HG03354 (cell line): ENCODE measurements around the gene CORO7.

ENCODE experiments used
- ATAC-seq: cut with Tn5 transposase; IDR thresholded peaks from one replicate; pipeline ENCODE4 v1.9.1; 2021; ENCODE audit warnings: mild to moderate bottlenecking; ENCODE audit not compliant: unreplicated experiment, poor library complexity, severe bottlenecking

The CORO7 gene

DNA sequence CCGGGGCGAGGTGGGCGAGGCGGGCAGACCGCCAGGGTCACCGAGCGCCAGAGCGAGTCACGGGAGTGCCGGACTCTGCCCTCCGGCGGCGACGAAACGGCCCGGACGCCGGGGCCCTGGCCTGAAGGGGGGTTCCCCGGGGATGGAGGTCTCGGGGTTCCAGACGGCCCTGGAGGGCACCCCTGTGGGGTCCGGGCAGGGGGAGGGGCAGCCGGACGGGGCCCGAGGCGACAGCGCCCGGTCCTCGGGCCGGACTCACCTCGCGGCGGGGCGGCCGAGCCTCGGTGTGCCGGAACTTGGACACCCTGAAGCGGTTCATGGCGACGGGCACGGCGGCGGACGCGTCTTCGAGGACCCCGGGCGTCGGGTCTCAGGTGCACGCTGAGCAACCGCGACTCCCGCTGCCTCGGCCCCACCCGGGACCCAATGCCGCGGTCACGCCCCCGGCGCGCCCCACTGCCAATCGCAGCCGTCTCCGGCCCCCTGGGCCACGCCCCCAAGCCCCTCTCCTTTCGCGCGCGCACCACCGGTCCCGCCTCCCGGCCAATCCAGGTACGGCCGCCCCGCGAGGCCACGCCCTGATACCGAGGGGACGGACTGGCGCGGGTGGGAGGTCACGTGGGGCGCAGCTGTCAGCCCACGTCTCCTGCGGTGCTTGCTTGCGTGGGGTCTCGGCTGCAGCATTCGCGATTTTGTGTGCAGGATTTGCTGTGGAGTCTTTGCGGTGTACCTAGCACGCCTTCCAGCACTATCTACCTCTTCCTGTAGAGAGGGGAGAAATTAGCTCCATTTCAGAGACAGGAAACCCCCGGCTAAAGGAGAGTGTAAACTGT lies at the start of gene CORO7:
Gene CORO7 (minus strand): TSS at position 397 of the 833 bp plus-strand sequence. CDS start 78 bp downstream, at position 319.
- ATAC-seq, result peak; percentile 65

- ATAC-seq, result no peak
Observed at GRCh38 chr16:4463522-4464163, 47.2 kb upstream of the CORO7 start.

- ATAC-seq, result no peak
Observed at GRCh38 chr16:4461250-4462085, 45.1 kb upstream of the CORO7 start.

GRCh38 chr16:4460936-4461249 lies 44.5 kb upstream of the CORO7 start:
- ATAC-seq, result no peak

DNA sequence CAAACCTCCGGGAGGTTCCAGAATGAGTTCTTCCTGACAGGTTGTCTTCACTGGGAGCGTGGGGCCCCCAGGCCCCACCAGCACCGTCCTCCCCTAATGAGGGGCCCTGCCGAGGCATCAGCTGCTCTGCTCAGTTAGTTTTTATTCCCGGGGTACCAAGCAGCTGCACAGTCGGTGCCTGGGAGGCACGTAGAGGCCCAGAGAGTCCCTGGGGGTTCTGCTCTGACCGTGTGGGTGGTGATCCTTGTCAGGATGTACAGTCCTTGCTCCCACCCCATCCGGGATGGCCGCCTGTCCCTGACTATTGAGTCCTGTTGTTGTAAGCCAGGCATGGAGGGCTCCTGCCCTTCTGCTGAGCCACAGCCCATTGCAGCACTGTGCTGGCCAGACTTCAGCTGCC lies 39.6 kb upstream of the CORO7 start:
- ATAC-seq, result no peak

DNA sequence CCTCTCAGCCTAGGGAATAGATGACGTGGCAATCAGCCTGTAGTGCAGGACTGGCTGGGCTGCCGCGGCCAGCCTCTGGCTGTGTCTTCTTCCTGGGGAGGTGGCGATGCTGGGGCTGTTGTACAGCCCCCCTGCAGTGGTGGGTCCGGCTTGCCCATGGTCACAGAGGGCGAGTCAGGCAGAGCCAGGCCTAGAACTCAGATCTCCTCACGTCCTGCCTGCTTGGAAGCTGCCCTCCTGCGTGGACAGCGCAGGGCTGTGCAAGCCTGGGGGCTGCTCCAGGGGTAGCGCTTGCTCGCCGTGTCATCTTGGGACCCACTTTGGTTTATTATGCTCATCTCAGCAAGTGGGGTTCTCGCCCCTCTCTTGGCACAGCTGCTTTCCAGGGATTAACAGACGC lies 38.7 kb upstream of the CORO7 start:
- no peak for ATAC-seq

DNA sequence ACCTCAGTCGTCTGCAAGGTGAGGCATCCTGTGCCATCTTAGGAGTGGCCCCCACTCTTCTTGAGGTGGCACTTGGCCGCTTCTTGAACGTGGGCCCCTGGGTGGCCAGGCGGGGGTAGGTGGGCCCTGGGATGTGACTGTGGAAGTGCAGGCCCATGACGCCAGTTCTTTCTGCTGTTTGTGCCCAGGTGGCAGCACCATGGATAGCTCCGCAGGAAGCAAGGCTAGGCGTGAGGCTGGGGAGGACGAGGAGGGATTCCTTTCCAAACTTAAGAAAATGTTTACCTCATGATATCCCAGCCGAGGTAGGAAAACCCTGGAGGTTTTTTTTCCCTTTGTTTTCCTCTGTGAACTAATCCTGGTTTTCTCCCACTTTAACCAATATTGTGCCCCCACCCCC lies 38.2 kb upstream of the CORO7 start:
- ATAC-seq, result no peak

GRCh38 chr16:4452674-4453073 lies 36.3 kb upstream of the CORO7 start:
- ATAC-seq, result no peak

DNA sequence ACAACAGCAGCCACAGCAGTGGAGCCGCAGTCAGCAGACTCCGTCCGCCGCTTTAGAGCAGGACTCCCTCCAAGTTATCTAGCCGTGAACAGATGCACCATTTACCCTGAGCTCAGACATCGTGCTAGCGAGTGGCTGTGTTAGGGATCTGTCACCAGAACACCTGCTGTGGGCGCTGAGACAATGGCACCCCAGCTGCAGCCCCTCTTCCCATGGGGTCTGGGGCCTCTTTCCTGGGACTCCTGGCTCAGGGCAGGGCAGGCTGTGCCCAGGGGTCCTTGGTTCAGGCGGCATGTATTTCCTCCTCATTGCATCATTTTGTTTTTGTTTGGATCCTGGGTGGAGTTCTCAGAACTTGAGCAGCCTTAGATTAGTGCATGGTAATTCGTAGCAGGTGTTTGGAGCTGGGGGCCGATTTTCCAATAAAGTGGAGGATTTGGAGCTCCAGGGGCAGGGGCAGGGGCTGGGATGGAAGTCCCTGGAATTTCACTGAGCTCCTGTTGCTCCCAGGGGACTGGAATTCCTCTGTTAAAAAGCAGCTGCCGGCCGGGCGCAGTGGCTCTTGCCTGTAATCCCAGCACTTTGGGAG lies 34.6 kb upstream of the CORO7 start:
- no peak for ATAC-seq

DNA sequence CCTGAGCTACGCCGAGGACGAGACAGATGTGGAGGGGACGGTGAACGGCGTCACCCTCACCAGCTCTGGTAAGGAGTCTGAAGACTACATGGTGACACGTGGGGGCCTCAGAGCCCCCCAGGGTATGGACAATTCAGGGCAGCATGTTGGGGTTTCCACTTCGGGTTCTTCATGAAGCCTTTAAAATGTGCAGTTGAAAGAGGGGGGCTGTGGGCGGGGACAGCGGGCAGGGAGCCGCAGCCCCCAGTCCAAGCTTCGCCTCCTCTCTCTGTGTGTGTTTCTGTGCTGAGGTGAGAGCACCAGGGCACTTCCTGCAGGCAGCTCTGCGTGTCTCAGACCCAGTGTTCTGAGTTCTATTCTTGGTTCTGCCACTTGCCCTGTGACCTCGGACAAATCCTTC lies 34.0 kb upstream of the CORO7 start:
- no peak for ATAC-seq

DNA sequence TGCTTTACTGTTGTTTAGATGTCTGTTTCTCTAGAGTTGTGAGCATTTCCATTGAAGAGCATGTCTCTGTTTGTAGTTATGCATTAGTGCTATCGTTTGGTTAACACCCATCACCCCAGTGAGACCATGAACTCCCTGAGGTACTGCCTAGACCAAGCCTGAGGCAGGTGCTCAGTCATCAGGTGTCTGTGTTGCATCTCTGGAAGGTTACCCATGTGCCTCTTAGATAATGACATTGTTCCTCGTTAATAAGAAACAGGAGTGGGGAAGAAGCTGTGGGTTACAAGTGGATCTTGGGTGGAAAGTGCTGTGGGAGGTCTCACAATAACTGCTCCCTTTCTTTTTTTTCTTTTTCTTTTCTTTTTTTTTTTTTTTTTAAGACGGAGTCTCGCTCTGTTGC lies 27.6 kb upstream of the CORO7 start:
- ATAC-seq, result no peak

GRCh38 chr16:4443271-4443670 lies 26.9 kb upstream of the CORO7 start:
- ATAC-seq, result no peak

- no peak for ATAC-seq
Observed at GRCh38 chr16:4442371-4442770, 26.0 kb upstream of the CORO7 start.

GRCh38 chr16:4437366-4437765 lies 21.0 kb upstream of the CORO7 start:
- ATAC-seq, result no peak

- ATAC-seq, result no peak
Observed at GRCh38 chr16:4435337-4436067, 19.1 kb upstream of the CORO7 start.

GRCh38 chr16:4433914-4434787 lies 17.8 kb upstream of the CORO7 start:
- no peak for ATAC-seq

DNA sequence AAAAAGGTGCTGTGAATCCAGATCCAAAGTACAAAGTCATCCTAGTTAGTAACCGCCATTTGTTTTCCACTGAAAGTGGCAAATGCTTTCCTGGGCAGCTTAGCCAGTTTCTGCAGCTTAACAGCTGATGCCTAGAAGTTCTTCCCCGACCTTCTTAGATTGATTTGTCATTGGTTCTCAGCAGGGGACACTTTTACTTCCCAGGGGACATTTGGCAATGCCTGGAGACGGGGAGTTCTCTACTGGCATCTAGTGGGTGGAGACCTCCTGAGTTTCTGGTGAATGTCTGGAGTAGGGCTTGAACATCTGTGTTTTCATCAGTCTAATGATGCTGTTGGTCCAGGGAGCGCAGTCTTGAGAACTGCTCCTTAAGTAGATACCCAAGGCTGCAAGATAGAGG lies 16.8 kb upstream of the CORO7 start:
- ATAC-seq, result no peak

GRCh38 chr16:4431023-4431422 lies 14.6 kb upstream of the CORO7 start:
- ATAC-seq, result no peak

GRCh38 chr16:4428500-4428899 lies 12.1 kb upstream of the CORO7 start:
- ATAC-seq, result no peak
